Thyroid gland (tissue), 4 donors: Measurements from ENCODE around the gene GPANK1. TPM values are rescaled to one million over a fixed set of nuclear protein-coding genes. Genes with fewer than 3 reads are reported as not detected.

ENCODE experiments used
- DNase-seq, 2 donors: peaks; one replicate each; pipeline ENCODE4 v3.0.0-alpha.2; 2019
- H3K27ac ChIP-seq, 3 donors: fragments of 200-600 bp; sonication (generic); 1 replicate in 2 of 3; 2 replicates in 1 of 3; pipeline ENCODE4 v1.5.1; 2016 to 2019; ENCODE audit warnings: mild to moderate bottlenecking in 1 of 3, moderate library complexity in 1 of 3
- H3K27me3 ChIP-seq: fragments of 200-600 bp; sonication (generic); one replicate; pipeline ENCODE4 v1.5.1; 2019
- H3K36me3 ChIP-seq, 2 donors: fragments of 200-600 bp; sonication (generic); one replicate each; pipeline ENCODE4 v1.5.1; 2016 to 2019
- H3K4me1 ChIP-seq, 2 donors: fragments of 200-600 bp; sonication (generic); one replicate each; pipeline ENCODE4 v1.5.1; 2017 to 2019
- H3K4me3 ChIP-seq, 3 donors: fragments of 200-600 bp; sonication (generic); replicated peaks in 1 of 3; 1 replicate in 2 of 3; 2 replicates in 1 of 3; pipeline ENCODE4 v1.5.1; 2016; ENCODE audit warnings: mild to moderate bottlenecking in 1 of 3
- H3K9me3 ChIP-seq: fragments of 200-600 bp; sonication (generic); one replicate; pipeline ENCODE4 v1.5.1; 2017
- CTCF ChIP-seq, 6 experiments: fragments of 200-600 bp in 3 of 6; fragments of 450-650 bp in 3 of 6; sonication (generic) in 3 of 6; IDR thresholded peaks; one replicate each; pipeline ENCODE4 v1.5.1; 2016 to 2019; ENCODE audit warnings: antibody characterized with exemption in 6 of 6, mild to moderate bottlenecking in 2 of 6, inconsistent platforms in 1 of 6, moderate library complexity in 1 of 6
- POLR2A ChIP-seq, 2 donors: fragments of 450-650 bp; IDR thresholded peaks; one replicate each; pipeline ENCODE4 v1.6.1; 2017; ENCODE audit warnings: antibody characterized with exemption in 2 of 2, mild to moderate bottlenecking in 2 of 2, moderate library complexity in 1 of 2
- WGBS, 2 donors: methylation state at CpG; one replicate each; pipeline ENCODE4 v1.1.5; 2017; 5-methylcytosine and 5-hydroxymethylcytosine counted together
- intact Hi-C: fragments of 100-400 bp; cut with DNase I; formaldehyde crosslinking; loops from one replicate; pipeline ENCODE4 v1.15.1; 2023
- total RNA-seq, 4 donors: library from RNA; depleted of rRNA; stranded (reverse); fragments of >200 nt; gene quantifications; one replicate each; pipeline ENCODE4 v1.2.3, GENCODE V29; 2016

Gene GPANK1
- total RNA-seq, 4 donors from 2014 or later = 15.7 to 23.2 (median 22.1) TPM

- no peaks in the 10 kb centered on the region for H3K27me3 ChIP-seq
- intact Hi-C loops = no loop called here
- H3K9me3 ChIP-seq = no peaks in the 10 kb centered on the region
- peaks cover 95 to 99% of the 10 kb centered on the region in 2 donors for H3K36me3 ChIP-seq
- H3K4me3 ChIP-seq = no peak overlapping the region
- TF ChIP-seq CTCF (IDR thresholded peaks at IDR 0.05) = no peak
- TF ChIP-seq POLR2A (IDR thresholded peaks at IDR 0.05) = no peak
- WGBS, 2 donors = 93% methylated on average over 24 to 26 of the region's 26 CpGs
- no peaks in the 10 kb centered on the region for H3K4me1 ChIP-seq
- H3K27ac ChIP-seq = no peak overlapping the region
- DNase-seq = no peak
Observed at GRCh38 chr6:31632279-31632946, 32.4 kb downstream of the GPANK1 start.

- Histone ChIP-seq H3K9me3 (no peaks in the 10 kb centered on the region), H3K27ac (no peak overlapping the region), H3K4me1 (no peaks in the 10 kb centered on the region), H3K4me3 (no peak overlapping the region), H3K36me3 (peaks cover 95 to 99% of the 10 kb centered on the region in 2 donors), H3K27me3 (no peaks in the 10 kb centered on the region)
- 91 to 94% methylated on average over 25 to 29 of the region's 32 CpGs for WGBS, 2 donors
- intact Hi-C loops = no loop called here
- DNase-seq = no peak
- TF ChIP-seq POLR2A (IDR thresholded peaks at IDR 0.05) = no peak
- no peak for TF ChIP-seq CTCF (IDR thresholded peaks at IDR 0.05)
Observed at GRCh38 chr6:31631681-31632278, 33.0 kb downstream of the GPANK1 start.

- Histone ChIP-seq H3K27ac (no peak overlapping the region), H3K4me1 (no peaks in the 10 kb centered on the region), H3K9me3 (no peaks in the 10 kb centered on the region), H3K27me3 (no peaks in the 10 kb centered on the region), H3K36me3 (peaks cover 95 to 99% of the 10 kb centered on the region in 2 donors), H3K4me3 (no peak overlapping the region)
- intact Hi-C loops = no loop called here
- no peak for DNase-seq
- no peak for TF ChIP-seq POLR2A (IDR thresholded peaks at IDR 0.05)
- TF ChIP-seq CTCF (IDR thresholded peaks at IDR 0.05) = no peak
- WGBS, 2 donors = 87 to 96% methylated on average over 9 to 12 of the region's 16 CpGs
Observed at GRCh38 chr6:31631209-31631608, 33.6 kb downstream of the GPANK1 start.

GRCh38 chr6:31630177-31630934 lies 34.4 kb downstream of the GPANK1 start:
- no peaks in the 10 kb centered on the region for H3K27me3 ChIP-seq
- no peak overlapping the region for H3K27ac ChIP-seq
- TF ChIP-seq CTCF (IDR thresholded peaks at IDR 0.05) = no peak
- TF ChIP-seq POLR2A (IDR thresholded peaks at IDR 0.05) = no peak
- intact Hi-C loops = no loop called here
- no peak overlapping the region for H3K4me3 ChIP-seq
- no peak for DNase-seq
- no peaks in the 10 kb centered on the region for H3K9me3 ChIP-seq
- peaks cover 95 to 99% of the 10 kb centered on the region in 2 donors for H3K36me3 ChIP-seq
- WGBS, 2 donors = 93 to 94% methylated on average over 25 of the region's 25 CpGs
- H3K4me1 ChIP-seq = no peaks in the 10 kb centered on the region

GRCh38 chr6:31629014-31629413 lies 35.8 kb downstream of the GPANK1 start:
- no peaks in the 10 kb centered on the region for H3K27me3 ChIP-seq
- intact Hi-C loops = no loop called here
- DNase-seq = no peak
- TF ChIP-seq POLR2A (IDR thresholded peaks at IDR 0.05) (no peak), CTCF (IDR thresholded peaks at IDR 0.05) (no peak)
- no peaks in the 10 kb centered on the region for H3K4me1 ChIP-seq
- H3K9me3 ChIP-seq = no peaks in the 10 kb centered on the region
- no peak overlapping the region for H3K4me3 ChIP-seq
- H3K36me3 ChIP-seq = peaks cover 96 to 99% of the 10 kb centered on the region in 2 donors
- 88 to 95% methylated on average over 7 of the region's 7 CpGs for WGBS, 2 donors
- no peak overlapping the region for H3K27ac ChIP-seq
